ENCODE results near the gene TM4SF18.
A peak's percentile ranks its signal among the peaks of the same experiment; 100 is the strongest.

The TM4SF18 gene

GRCh38 chr3:149280671-149281349 is 52.6 kb downstream of the TM4SF18 start:
- no peak for DNase-seq

DNA sequence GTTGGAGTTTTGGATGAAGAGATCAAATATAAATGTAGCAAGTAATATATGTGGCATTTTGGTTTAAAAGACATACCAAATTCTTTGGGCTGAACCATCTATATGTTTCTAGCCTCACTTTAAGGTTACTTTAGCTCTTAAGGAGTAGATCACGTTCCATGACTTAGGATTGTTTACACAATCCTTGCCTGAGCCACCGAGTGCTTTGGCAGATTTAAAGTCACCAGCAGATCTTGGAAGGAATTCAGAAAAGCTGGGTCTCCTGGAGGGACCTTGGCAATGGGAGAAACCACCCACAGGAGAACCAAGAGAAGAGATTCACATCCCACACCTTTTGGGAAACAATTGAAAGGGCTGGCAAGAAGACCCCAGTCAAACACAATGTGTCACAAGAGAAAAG is 54.5 kb downstream of the TM4SF18 start:
- no peak for DNase-seq

- peak; percentile 26 for DNase-seq
Measured at GRCh38 chr3:149277331-149277813, 56.1 kb downstream of the TM4SF18 start.

GRCh38 chr3:149276619-149277018 is 56.8 kb downstream of the TM4SF18 start:
- DNase-seq: no peak

DNA sequence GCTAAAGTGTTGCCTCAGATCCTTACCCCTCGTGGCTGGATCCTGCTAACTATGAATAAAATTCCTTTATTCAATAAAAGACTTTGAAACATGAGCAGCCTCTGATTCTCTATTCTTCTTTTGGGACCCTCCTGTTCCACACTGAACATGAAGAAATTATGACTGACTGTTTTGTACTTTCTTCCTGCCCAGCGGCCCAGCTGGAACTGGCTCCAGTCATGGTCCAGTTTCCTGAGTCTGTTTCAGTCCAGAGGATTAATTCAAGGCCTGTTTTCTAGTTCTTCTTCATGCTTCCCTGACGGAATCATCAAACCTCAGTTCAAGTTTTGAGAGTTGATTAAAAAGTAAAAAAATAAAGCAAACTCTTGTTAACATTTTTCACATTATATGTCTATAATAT is 59.2 kb downstream of the TM4SF18 start:
- DNase-seq: no peak

GRCh38 chr3:149273096-149273751 is 60.2 kb downstream of the TM4SF18 start:
- DNase-seq: peak; percentile 49

- DNase-seq: no peak
Measured at GRCh38 chr3:149271669-149272068, 61.8 kb downstream of the TM4SF18 start.

DNA sequence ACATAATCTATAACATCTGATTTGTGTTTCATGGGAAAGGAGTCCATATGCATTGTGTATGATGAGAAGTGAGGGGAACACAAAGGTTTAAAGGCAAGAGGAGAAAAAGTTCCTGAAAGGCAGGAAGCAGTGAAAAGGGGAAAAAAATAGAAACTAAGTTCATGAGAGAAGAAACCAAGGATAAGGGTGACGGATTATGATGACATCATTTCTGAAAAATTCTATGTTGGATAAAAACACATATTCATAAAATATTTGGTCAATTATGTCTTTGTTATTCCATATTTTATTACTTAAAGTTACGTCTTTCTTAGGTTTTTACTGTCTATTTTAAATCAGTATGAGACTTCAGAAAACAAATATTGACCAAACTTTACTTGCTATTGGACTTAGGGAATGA is 63.3 kb downstream of the TM4SF18 start:
- DNase-seq: no peak

DNA sequence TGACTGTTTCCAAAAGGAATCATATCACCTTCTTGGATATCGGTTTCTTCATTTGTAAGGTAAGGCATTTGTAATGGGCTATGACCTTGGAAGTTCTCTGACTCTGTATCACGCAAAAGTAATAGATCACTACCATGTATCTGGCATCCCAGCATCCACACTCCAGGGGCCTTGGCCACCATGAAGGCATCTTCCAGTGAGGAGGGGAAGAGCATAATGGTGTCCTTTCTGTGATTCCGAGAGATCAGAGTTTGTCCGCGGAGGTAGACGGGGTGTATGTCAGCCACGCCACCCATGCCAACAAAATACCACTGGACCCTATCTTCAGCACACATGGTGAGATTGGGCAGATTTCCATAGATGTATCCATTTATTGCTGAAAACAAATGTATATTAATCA is 63.7 kb downstream of the TM4SF18 start:
- no peak for DNase-seq

Measured in KG1 (cell line).